HEK293 (cell line): ENCODE measurements around the gene MTHFSD.

Source experiments
- CTCF ChIA-PET: fragments of 350-600 bp; formaldehyde crosslinking; extraction: SDS; loops from one replicate; lab custom pipeline; 2021; ENCODE audit warnings: antibody characterized with exemption; lab: Yijun Ruan, JAX
- POLR2A ChIA-PET: fragments of 300-600 bp; formaldehyde crosslinking; extraction: SDS; loops from one replicate; lab custom pipeline; 2020; ENCODE audit warnings: antibody characterized with exemption, inconsistent platforms; lab: Yijun Ruan, JAX
- H3K27ac ChIP-seq: fragments of 200-500 bp; sonication (Bioruptor generic); 2 replicates; pipeline ENCODE4 v1.5.1; 2014; ENCODE audit warnings: low read depth, low read length, control low read depth, inconsistent platforms; ENCODE audit errors: extremely low read depth
- H3K36me3 ChIP-seq, 2 experiments: fragments of 200-500 bp in 1 of 2; sonication (Bioruptor generic) in 1 of 2; 1 replicate in 1 of 2; 2 replicates in 1 of 2; pipeline ENCODE4 v1.5.1; 2014 to 2017; ENCODE audit warnings: inconsistent platforms in 2 of 2, low read length in 2 of 2; ENCODE audit not compliant: control insufficient read depth in 2 of 2, insufficient read depth in 1 of 2
- H3K4me1 ChIP-seq: fragments of 200-500 bp; sonication (Bioruptor generic); 2 replicates; pipeline ENCODE4 v1.5.1; 2014; ENCODE audit warnings: mild to moderate bottlenecking, low read length, inconsistent platforms; ENCODE audit not compliant: control insufficient read depth, insufficient read depth
- H3K4me3 ChIP-seq: 2 replicates; pipeline ENCODE4 v1.5.1; 2011; ENCODE audit warnings: low read depth, mild to moderate bottlenecking, control low read depth, low read length, moderate library complexity
- H3K9me3 ChIP-seq: fragments of 200-500 bp; sonication (Bioruptor generic); 2 replicates; pipeline ENCODE4 v1.5.1; 2014; ENCODE audit warnings: low read depth, low read length, inconsistent platforms; ENCODE audit not compliant: control insufficient read depth, insufficient read depth
- GLI4 ChIP-seq: fragments of 450-650 bp; formaldehyde crosslinking; IDR thresholded peaks from 2 replicates; pipeline ENCODE4 v1.5.1; 2016; ENCODE audit warnings: missing biosample characterization, missing genetic modification characterization
- HOXA7 ChIP-seq: sonication (generic); formaldehyde crosslinking; IDR thresholded peaks from 2 replicates; pipeline ENCODE4 v1.8.1; 2022; ENCODE audit warnings: missing genetic modification reagents, borderline replicate concordance
- INSM2 ChIP-seq: fragments of 450-650 bp; formaldehyde crosslinking; IDR thresholded peaks from 2 replicates; pipeline ENCODE4 v1.5.1; 2016; ENCODE audit warnings: missing biosample characterization, missing genetic modification characterization
- KLF17 ChIP-seq: fragments of 450-650 bp; formaldehyde crosslinking; IDR thresholded peaks from 2 replicates; pipeline ENCODE4 v1.5.1; 2016; ENCODE audit warnings: missing biosample characterization, missing genetic modification characterization
- KLF8 ChIP-seq: fragments of 450-650 bp; formaldehyde crosslinking; IDR thresholded peaks from 2 replicates; pipeline ENCODE4 v1.5.1; 2016; ENCODE audit warnings: missing biosample characterization, missing genetic modification characterization
- TSHZ1 ChIP-seq: fragments of 450-650 bp; formaldehyde crosslinking; IDR thresholded peaks from 2 replicates; pipeline ENCODE4 v1.5.1; 2016; ENCODE audit warnings: missing biosample characterization, missing genetic modification characterization, borderline replicate concordance
- ZBTB1 ChIP-seq: fragments of 450-650 bp; formaldehyde crosslinking; IDR thresholded peaks from 2 replicates; pipeline ENCODE4 v1.5.1; 2016; ENCODE audit warnings: missing biosample characterization, missing genetic modification characterization
- ZBTB48 ChIP-seq: fragments of 450-650 bp; formaldehyde crosslinking; IDR thresholded peaks from 2 replicates; pipeline ENCODE4 v1.5.1; 2016; ENCODE audit warnings: missing biosample characterization, missing genetic modification characterization
- ZBTB7A ChIP-seq: fragments of 450-650 bp; formaldehyde crosslinking; IDR thresholded peaks from 2 replicates; pipeline ENCODE4 v1.5.1; 2016; ENCODE audit warnings: low read depth, missing biosample characterization, missing genetic modification characterization
- ZBTB8A ChIP-seq: fragments of 450-650 bp; formaldehyde crosslinking; IDR thresholded peaks from 2 replicates; pipeline ENCODE4 v1.5.1; 2016; ENCODE audit warnings: missing biosample characterization, missing genetic modification characterization
- ZNF10 ChIP-seq: fragments of 450-650 bp; formaldehyde crosslinking; IDR thresholded peaks from 2 replicates; pipeline ENCODE4 v1.5.1; 2017; ENCODE audit warnings: missing biosample characterization, missing genetic modification characterization
- ZNF138 ChIP-seq: fragments of 450-650 bp; formaldehyde crosslinking; IDR thresholded peaks from 2 replicates; pipeline ENCODE4 v1.5.1; 2016; ENCODE audit warnings: missing biosample characterization, missing genetic modification characterization, borderline replicate concordance
- ZNF174 ChIP-seq: fragments of 450-650 bp; formaldehyde crosslinking; IDR thresholded peaks from 2 replicates; pipeline ENCODE4 v1.5.0; 2017; ENCODE audit warnings: missing biosample characterization, mild to moderate bottlenecking, missing genetic modification characterization
- ZNF184 ChIP-seq: fragments of 450-650 bp; IDR thresholded peaks from 2 replicates; pipeline ENCODE4 v1.5.1; 2018; ENCODE audit warnings: missing biosample characterization, mild to moderate bottlenecking, missing genetic modification characterization
- ZNF19 ChIP-seq: fragments of 450-650 bp; formaldehyde crosslinking; IDR thresholded peaks from 2 replicates; pipeline ENCODE4; 2016; ENCODE audit warnings: missing biosample characterization, missing genetic modification characterization, low read depth
- ZNF2 ChIP-seq: fragments of 450-650 bp; formaldehyde crosslinking; IDR thresholded peaks from 2 replicates; pipeline ENCODE4 v1.5.1; 2016; ENCODE audit warnings: missing biosample characterization, missing genetic modification characterization
- ZNF214 ChIP-seq: fragments of 450-650 bp; formaldehyde crosslinking; IDR thresholded peaks from 2 replicates; pipeline ENCODE4 v1.5.1; 2017; ENCODE audit warnings: missing biosample characterization, mild to moderate bottlenecking, missing genetic modification characterization, borderline replicate concordance
- ZNF221 ChIP-seq: fragments of 450-650 bp; formaldehyde crosslinking; IDR thresholded peaks from 2 replicates; pipeline ENCODE4 v1.5.1; 2017; ENCODE audit warnings: missing biosample characterization, missing genetic modification characterization, borderline replicate concordance
- ZNF24 ChIP-seq: fragments of 450-650 bp; formaldehyde crosslinking; IDR thresholded peaks from 2 replicates; pipeline ENCODE4 v1.5.1; 2016; ENCODE audit warnings: missing biosample characterization, missing genetic modification characterization
- ZNF292 ChIP-seq: fragments of 450-650 bp; formaldehyde crosslinking; IDR thresholded peaks from 2 replicates; pipeline ENCODE4 v1.5.1; 2016; ENCODE audit warnings: low read depth, missing biosample characterization, missing genetic modification characterization, borderline replicate concordance
- ZNF354C ChIP-seq: fragments of 450-650 bp; formaldehyde crosslinking; IDR thresholded peaks from 2 replicates; pipeline ENCODE4 v1.5.1; 2016; ENCODE audit warnings: missing biosample characterization, missing genetic modification characterization, low read depth, borderline replicate concordance
- ZNF416 ChIP-seq: fragments of 450-650 bp; formaldehyde crosslinking; IDR thresholded peaks from 2 replicates; pipeline ENCODE4 v1.5.1; 2016; ENCODE audit warnings: missing biosample characterization, missing genetic modification characterization
- ZNF48 ChIP-seq: fragments of 450-650 bp; formaldehyde crosslinking; IDR thresholded peaks from 2 replicates; pipeline ENCODE4 v1.5.1; 2016; ENCODE audit warnings: missing biosample characterization, missing genetic modification characterization
- ZNF561 ChIP-seq: fragments of 450-650 bp; IDR thresholded peaks from 2 replicates; pipeline ENCODE4 v1.5.1; 2018; ENCODE audit warnings: missing biosample characterization, missing genetic modification characterization, borderline replicate concordance

MTHFSD gene

GRCh38 chr16:86523166-86523740, 31.8 kb downstream of the MTHFSD start:
- Histone ChIP-seq H3K36me3 (no peaks in the 10 kb centered on the region), H3K4me1 (no peaks in the 10 kb centered on the region), H3K9me3 (no peaks in the 10 kb centered on the region), H3K4me3 (no peak overlapping the region), H3K27ac (no peak overlapping the region)
- ChIA-PET POLR2A (no interaction called here), CTCF (interaction anchor here (0.9 to 1.2 kb wide), 2 partner anchors 271 to 450 kb away, joined by 3 to 4 read pairs; no protein-coding TSS in a partner anchor)
- TF ChIP-seq ZNF221 (tag by site-specific recombination) (no peak), TSHZ1 (tag by site-specific recombination) (no peak), ZNF48 (no peak), ZNF138 (tag by site-specific recombination) (no peak), ZNF354C (no peak)

- no peak overlapping the region for H3K27ac ChIP-seq
- POLR2A ChIA-PET = no interaction called here
- no peak overlapping the region for H3K4me3 ChIP-seq
- TF ChIP-seq GLI4 (tag by site-specific recombination) = no peak
- TF ChIP-seq ZBTB48 (tag by site-specific recombination) = no peak
- no peak for TF ChIP-seq ZNF174 (tag by site-specific recombination)
- TF ChIP-seq ZNF214 (tag by site-specific recombination) = no peak
- no peak for TF ChIP-seq ZNF292 (tag by site-specific recombination)
- TF ChIP-seq KLF8 (tag by site-specific recombination) = no peak
- TF ChIP-seq ZNF184 = no peak
- no peak for TF ChIP-seq HOXA7 (CRISPR knock-in tag)
- no peak for TF ChIP-seq ZBTB1 (tag by site-specific recombination)
- TF ChIP-seq ZNF561 (tag by site-specific recombination) = no peak
- no peak for TF ChIP-seq ZBTB8A
- TF ChIP-seq INSM2 (tag by site-specific recombination) = no peak
- TF ChIP-seq ZNF24 (tag by site-specific recombination) = no peak
- TF ChIP-seq KLF17 (tag by site-specific recombination) = no peak
- TF ChIP-seq ZBTB7A (tag by site-specific recombination) = no peak
- no peak for TF ChIP-seq ZNF19
- TF ChIP-seq ZNF10 (tag by site-specific recombination) = no peak
- no peak for TF ChIP-seq ZNF416 (tag by site-specific recombination)
- no peak for TF ChIP-seq ZNF2 (tag by site-specific recombination)
- TF ChIP-seq ZNF138 (tag by site-specific recombination) = no peak
- no peaks in the 10 kb centered on the region for H3K4me1 ChIP-seq
- H3K9me3 ChIP-seq = no peaks in the 10 kb centered on the region
- CTCF ChIA-PET = interaction anchor here (0.6 to 1.2 kb wide), 3 partner anchors 270 to 449 kb away, joined by 3 to 4 read pairs (median 3); no protein-coding TSS in a partner anchor
- H3K36me3 ChIP-seq = no peaks in the 10 kb centered on the region
Observed at GRCh38 chr16:86522634-86523033, 32.4 kb downstream of the MTHFSD start.
